Measurements from ENCODE around the gene MAD1L1. TPM values are rescaled to one million over a fixed set of nuclear protein-coding genes. Genes with fewer than 3 reads are reported as not detected.

Gene MAD1L1
- total RNA-seq, 6 experiments from 2014 or later = 15.1 to 37.4 (median 20.5) TPM

GRCh38 chr7:1957471-1958225 is 275.1 kb downstream of the MAD1L1 start:
- Histone ChIP-seq H3K9me3 (no peaks in the 10 kb centered on the region), H3K4me1 (no peaks in the 10 kb centered on the region), H3K36me3 (no peaks in the 10 kb centered on the region), H3K27ac (no peak overlapping the region), H3K4me3 (no peak overlapping the region), H3K27me3 (no peaks in the 10 kb centered on the region)
- WGBS (ENCODE audit: insufficient coverage, low coverage, low lambda C conversion rate, missing lambda C conversion rate) = 90% methylated on average over 10 of the region's 28 CpGs
- DNase-seq (peak in 2 of 3 donors; percentile 4 to 49), ATAC-seq (no peak)
- TF ChIP-seq POLR2A (IDR thresholded peaks at IDR 0.05) (no peak), CTCF (IDR thresholded peaks at IDR 0.05) (no peak)
- intact Hi-C loops (cut with DNase I) = no loop called here

- ATAC-seq = no peak
- Histone ChIP-seq H3K27ac (no peak overlapping the region), H3K4me1 (no peaks in the 10 kb centered on the region), H3K9me3 (no peaks in the 10 kb centered on the region), H3K4me3 (no peak overlapping the region), H3K27me3 (no peaks in the 10 kb centered on the region), H3K36me3 (no peaks in the 10 kb centered on the region)
- WGBS (ENCODE audit: insufficient coverage, low coverage, low lambda C conversion rate, missing lambda C conversion rate) = 30% methylated on average over 3 of the region's 30 CpGs
- peak in 1 of 3 donors; percentile 41 for DNase-seq
- intact Hi-C loops (cut with DNase I) = no loop called here
- TF ChIP-seq POLR2A (IDR thresholded peaks at IDR 0.05) (no peak), CTCF (IDR thresholded peaks at IDR 0.05) (no peak)
Measured at GRCh38 chr7:1956611-1957470, 275.9 kb downstream of the MAD1L1 start.

GRCh38 chr7:1956141-1956540 is 276.6 kb downstream of the MAD1L1 start:
- no peak for ATAC-seq
- TF ChIP-seq CTCF (IDR thresholded peaks at IDR 0.05) = no peak
- no peak for TF ChIP-seq POLR2A (IDR thresholded peaks at IDR 0.05)
- no peaks in the 10 kb centered on the region for H3K9me3 ChIP-seq
- WGBS (ENCODE audit: insufficient coverage, low coverage, low lambda C conversion rate, missing lambda C conversion rate) = no CpG with 5 or more reads among the region's 8 CpGs
- H3K4me3 ChIP-seq = no peak overlapping the region
- intact Hi-C loops (cut with DNase I) = no loop called here
- no peak overlapping the region for H3K27ac ChIP-seq
- no peaks in the 10 kb centered on the region for H3K27me3 ChIP-seq
- DNase-seq = no peak
- H3K36me3 ChIP-seq = no peaks in the 10 kb centered on the region
- H3K4me1 ChIP-seq = no peaks in the 10 kb centered on the region

GRCh38 chr7:1954366-1955004 is 278.3 kb downstream of the MAD1L1 start:
- H3K27me3 ChIP-seq = no peaks in the 10 kb centered on the region
- peak in 2 of 3 donors; percentile 7 to 31 for DNase-seq
- H3K4me3 ChIP-seq = no peak overlapping the region
- WGBS (ENCODE audit: insufficient coverage, low coverage, low lambda C conversion rate, missing lambda C conversion rate) = 71% methylated on average over 5 of the region's 22 CpGs
- TF ChIP-seq CTCF (IDR thresholded peaks at IDR 0.05) = no peak
- TF ChIP-seq POLR2A (IDR thresholded peaks at IDR 0.05) = no peak
- no peak overlapping the region for H3K27ac ChIP-seq
- no peaks in the 10 kb centered on the region for H3K9me3 ChIP-seq
- no peak for ATAC-seq
- no peaks in the 10 kb centered on the region for H3K36me3 ChIP-seq
- intact Hi-C loops (cut with DNase I) = no loop called here
- no peaks in the 10 kb centered on the region for H3K4me1 ChIP-seq
